SIG-M5 treated with dmso at 0.1 percent for 504 hours (cell line): ENCODE data around the gene PLEKHM3.
"Not testable (repeated sequence)": the region's sequence is repeated elsewhere in the genome, so short reads cannot be mapped to it uniquely, and the experiment has no call there.

Experiments used
- DNase-seq: peaks from one replicate; lab custom pipeline; 2025; ENCODE audit not compliant: unreplicated experiment; lab: John Stamatoyannopoulos, UW

The PLEKHM3 gene

DNA sequence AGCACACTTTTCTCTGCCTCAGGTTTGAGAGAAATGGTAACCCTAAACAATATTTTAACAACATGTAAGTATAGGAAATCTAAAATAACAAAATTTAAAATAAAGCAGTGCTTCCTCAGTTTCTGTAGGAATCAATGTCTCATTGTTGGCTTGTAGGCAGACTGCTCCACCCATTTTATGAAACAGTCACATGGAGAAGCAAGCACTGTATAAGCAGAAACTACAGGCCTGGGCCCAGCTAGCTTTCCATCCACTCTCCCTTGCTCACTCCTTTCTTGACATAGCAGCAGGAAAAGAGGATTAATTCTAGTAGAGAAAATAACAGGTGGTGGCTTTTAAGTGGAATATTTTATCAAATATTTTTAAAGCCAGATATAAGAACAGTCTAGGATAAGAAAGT lies 97.2 kb downstream of the PLEKHM3 start:
- no peak for DNase-seq

DNA sequence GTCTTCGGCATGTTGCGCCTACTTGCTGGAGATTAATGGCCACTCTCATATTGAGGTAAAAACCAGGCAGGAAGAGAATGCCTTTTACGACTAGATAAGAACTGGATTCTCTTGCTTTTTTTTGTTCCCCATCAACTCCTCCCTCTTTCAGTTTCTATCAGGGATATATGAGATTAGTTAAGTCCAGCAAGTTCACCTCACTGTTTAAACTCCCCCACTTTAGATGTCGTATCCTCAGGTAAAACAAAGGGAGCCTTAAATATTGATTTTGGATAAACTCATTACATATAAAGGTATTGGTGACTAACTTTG lies 98.4 kb downstream of the PLEKHM3 start:
- DNase-seq = no peak

DNA sequence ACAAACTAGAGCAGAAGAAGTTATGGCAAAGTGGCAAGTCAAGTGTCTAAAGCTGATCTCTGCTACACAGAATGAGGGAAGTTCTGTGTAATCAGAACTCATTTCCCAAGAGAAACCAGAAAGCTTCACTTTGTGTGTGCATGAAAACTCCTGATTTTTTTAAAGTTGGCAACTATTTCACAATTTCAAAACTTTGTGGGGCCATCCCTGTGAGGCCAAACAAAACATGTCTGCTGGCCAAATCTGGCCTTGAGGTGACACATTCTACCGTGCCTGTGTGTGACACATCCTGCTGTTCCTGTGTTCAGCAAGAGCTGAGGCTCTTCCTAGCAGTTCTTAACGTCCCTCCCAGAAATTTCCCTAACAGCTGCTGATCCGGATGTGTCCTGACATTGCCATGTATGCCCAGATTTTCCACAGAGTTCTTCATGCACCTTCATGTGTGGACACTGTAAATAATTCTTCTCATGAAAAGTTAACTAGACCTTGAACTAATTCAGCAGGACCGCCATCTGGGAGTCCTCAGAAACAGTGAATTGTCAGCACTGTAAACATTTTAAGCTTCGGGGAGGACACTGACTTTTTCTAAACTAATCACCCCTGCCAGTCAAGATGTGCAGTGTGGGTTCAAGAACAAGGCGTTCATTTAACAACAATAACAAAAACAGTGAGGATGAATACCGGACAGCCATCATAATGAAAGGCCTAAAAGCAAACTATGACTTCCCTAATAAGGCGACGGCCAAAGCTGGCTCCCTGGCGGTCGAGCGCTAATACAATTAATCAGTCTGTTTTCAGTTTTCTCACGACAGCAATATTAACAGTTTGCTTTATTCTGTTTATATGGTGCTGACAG lies 99.0 kb downstream of the PLEKHM3 start:
- no peak for DNase-seq

DNA sequence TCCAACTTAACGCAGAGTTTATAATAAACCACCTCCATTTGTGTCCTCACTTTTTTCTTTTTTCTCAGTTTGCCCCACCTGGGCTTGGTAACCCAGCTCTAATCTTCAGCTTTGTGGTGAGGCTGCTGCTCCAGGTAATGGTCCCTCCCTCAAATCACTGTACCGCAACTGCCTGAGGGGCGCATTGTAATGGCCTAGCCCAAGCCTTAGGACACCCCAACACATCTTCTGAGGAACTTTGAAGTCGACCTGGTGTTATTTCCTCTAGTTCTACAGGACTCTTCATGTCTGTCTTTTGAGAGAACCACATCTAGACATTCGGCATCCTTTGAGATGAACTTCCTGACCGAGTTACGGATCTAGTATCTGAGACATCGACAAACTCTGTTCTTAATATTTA lies 99.7 kb downstream of the PLEKHM3 start:
- DNase-seq = no peak

DNA sequence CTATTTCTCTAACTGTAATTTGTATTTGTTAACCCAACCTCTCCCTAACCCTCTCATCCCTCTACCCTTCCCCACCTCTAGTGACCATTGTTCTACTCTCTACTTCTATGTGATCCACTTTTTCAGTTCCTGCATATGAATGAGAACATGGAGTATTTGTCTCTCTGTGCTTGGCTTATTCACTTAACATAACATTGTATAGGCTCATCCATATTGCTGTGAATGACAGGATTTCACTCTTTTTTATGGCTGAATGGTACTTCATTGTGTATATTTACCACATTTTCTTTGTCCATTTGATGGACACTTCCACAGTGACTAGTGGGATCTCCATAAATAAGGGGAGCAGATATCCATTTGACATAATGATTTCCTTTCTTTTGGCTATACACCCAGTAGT lies 103.7 kb downstream of the PLEKHM3 start:
- no peak for DNase-seq

DNA sequence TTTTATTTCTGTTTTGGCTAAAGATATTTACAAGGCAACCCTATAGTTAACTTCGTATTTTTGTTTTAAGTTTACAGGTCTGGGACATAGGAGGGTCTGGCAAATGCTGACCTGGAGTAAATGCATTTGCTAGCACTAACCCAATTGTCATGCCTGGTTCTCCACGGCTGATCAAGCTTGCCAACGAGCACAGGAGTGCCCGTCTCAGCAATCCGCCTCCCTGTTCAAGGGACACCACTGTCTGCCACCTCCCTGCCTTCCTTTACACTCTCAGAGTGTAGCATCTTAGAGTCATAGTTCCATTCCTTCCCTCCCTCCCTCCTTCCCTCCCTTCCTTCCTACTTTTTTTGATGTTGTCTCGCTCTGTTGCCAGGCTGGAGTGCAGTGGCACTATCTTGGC lies 104.6 kb downstream of the PLEKHM3 start:
- DNase-seq = no peak

DNA sequence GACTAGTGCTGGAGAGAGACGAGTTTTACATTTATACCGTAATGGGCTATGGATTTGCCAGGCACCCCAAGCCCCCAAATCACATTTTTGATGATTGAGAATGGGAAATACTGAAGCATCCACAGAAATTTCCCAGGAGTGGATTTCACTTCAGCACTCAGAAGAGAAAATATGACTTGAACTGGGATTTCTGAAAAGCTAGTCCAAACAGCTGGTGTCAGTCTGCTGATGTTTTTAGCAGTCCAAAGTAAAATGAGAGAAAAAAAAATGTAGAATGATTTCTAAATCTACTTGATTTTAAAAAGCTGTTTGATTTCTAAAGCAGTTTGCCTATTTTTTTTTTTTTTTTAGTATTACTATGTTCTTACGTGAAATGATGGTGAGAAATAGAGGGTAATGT lies 105.0 kb downstream of the PLEKHM3 start:
- no peak for DNase-seq

DNA sequence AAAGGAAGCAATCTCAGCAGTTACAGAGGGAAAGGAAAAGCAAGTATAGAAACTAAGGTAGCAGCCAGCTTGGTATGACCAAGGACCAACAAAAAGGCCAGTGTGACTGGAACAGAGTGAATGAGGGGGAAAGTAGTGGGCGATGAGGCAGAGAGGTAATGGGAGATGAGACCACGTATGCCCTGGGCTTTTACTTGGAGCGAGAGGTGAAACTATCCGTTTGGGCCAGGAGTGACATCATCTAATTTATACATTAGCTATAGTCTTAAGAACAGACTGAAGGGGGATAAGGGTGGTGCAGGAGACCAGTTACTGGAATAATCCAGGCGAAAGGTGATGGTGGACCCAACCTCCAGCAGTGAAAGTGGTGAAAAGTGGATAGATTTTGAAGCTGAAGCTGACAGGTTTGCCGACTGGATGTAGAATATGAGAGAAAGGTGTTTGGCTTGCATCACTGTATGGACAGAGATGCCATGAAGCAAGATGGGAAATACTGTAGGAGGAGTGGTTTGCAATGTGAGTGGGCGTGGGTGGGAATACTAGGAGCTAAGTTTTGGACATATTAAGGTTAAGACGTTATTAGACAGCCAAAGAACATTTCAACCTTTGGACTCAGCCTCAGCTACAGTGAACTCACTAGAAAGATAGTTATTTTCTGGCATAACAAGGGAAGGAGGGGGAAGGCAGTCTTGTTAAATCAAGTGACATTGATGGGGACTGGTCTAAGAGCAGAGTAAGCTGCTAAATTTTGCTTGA lies 106.0 kb downstream of the PLEKHM3 start:
- no peak for DNase-seq

DNA sequence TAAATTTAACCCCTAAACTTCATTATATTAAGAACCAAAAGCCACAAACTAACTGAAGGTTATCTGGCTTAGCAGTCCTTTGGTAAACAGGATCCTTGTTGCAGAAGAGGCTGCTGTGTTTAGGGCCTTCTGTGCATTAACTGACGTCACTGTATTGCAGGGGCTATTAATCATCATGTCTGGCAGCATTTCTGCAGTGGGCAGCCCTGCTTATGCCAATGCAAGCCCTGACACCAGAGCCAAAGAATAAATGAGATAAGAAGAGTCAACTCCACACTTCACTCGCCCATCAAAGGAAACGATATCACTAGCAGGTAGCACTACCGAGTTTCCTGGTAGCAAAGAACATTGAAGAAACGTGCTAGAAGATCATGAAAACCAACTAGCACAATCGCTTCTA lies 110.6 kb downstream of the PLEKHM3 start:
- DNase-seq = no peak

DNA sequence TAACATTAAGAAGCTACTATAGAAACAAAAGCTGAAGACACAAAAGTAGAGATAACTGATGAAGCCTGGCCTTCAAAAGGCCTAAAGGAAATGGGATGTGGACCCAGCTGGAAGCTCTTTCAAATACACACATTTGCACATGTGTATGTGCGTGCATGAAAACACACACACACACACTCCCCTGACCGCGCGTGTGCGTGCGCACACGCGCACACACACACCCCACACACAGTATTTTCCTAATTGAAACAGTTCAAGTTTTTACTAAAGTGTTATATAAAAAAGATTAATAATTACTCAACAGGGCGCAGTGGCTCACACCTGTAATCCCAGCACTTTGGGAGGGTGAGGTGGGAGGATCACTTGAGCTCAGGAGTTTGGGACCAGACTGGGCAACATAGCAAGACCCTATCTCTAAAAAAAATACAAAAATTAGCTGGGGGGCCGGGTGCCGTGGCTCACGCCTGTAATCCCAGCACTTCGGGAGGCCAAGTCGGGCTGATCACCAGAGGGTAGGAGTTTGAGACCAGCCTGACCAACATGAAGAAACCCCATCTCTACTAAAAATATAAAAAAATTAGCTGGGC lies 111.5 kb downstream of the PLEKHM3 start:
- no peak for DNase-seq

DNA sequence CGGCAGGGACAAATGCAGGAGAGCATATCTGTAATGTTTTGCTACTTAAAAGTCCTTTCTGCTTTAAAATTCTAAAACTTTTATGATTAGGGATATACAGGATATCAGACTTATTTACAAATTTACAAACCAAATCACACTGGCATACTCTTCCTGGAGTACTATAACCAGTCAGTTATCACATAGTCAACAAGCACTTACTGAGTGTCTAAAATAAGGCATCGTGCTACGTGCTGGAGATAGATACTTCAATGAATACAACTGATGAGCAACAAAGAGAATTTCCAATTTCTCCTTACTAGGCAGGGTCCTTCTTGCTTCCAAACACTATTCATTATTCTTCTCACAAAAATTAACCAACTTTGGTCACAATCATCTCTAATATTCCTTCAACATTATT lies 113.5 kb downstream of the PLEKHM3 start:
- DNase-seq = no peak

DNA sequence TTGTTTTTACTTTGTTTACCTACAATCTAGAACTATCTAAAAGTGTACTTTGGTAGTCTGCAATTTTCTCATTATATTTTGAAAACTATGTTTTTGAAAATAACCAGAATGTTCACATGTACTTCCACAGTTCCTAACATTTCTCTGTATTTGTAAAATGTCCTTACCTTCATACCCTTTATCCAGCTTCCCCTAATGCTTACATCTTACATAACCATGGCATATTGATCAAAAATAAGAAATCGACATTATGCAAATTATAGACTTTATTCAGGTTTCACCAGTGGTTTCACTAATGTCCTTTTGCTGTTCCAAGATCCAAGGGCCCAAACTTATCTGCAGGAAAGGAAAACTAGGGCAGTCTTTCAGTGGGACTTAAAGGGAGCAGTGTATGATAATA lies 114.1 kb downstream of the PLEKHM3 start:
- no peak for DNase-seq

DNA sequence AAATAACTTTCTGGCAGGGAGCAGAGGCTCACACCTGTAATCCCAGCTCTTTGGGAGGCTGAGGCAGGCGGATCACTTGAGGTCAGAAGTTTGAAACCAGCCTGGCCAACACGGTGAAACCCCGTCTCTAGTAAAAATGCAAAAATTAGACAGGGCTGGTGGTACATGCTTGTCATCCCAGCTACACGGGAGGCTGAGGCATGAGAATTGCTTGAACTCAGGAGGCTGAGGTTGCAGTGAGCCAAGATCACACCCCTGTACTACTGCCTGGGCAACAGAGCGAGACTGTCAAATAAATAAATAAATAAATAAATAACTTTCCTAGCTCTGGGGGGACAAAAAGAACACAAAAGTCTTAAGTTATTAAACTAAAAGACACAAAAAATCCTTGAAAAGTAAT lies 118.8 kb downstream of the PLEKHM3 start:
- DNase-seq = not testable (repeated sequence)

DNA sequence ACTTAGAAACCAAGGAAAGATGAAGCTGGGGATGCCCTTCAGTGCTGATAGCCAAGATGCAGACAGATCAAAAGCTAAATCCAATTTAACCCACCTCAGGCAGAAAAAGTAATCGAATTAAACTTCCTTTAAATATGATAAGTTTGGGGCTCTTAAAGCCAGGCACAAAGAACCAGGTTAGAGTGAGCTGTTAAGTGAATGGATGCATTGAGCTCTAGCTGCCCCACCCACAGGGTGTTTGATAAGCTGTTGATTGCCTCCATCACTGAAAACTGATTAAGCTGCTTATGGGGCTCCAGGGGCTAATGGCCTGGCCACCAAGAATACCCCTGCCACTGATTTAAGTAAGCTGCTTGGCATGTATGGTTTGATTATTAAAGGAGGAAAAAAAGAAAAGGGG lies 119.8 kb downstream of the PLEKHM3 start:
- no peak for DNase-seq

DNA sequence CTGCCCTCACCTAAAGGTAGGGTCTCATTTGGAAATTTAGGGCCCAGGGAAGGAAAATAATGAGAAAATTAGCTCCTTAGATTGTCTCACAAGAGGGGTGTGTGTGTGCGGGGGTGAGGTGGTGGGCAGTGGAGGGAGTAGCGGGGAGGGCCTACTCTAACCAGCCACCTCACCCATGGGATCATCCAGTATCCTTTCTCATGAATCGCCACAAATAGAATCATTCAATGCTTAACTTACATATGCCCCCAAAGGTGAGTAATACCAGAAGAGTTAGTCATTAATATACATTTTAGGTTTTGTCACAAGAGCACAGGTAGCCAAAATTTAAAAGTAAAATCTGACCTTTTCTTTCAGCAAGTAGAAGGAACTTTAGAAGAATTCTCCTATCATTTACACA lies 122.1 kb downstream of the PLEKHM3 start:
- no peak for DNase-seq

DNA sequence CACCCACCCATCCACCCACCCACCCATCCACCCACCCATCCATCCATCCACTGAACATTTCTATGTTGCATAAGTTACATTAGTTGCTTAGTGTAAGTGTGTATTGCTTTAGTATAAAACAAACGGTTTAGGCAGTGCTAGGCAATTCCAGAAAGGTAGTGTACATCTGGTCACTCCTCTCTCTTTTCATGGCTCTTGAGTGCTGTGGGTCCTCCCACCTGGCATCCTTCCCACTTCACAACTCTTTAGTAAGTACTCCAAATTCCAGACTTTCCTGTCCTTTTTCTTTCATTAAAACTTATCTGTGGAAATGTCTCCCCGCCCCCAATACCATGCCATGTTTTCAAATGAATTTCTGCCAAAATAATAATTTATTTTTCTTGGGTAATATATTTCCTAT lies 122.5 kb downstream of the PLEKHM3 start:
- DNase-seq = no peak

DNA sequence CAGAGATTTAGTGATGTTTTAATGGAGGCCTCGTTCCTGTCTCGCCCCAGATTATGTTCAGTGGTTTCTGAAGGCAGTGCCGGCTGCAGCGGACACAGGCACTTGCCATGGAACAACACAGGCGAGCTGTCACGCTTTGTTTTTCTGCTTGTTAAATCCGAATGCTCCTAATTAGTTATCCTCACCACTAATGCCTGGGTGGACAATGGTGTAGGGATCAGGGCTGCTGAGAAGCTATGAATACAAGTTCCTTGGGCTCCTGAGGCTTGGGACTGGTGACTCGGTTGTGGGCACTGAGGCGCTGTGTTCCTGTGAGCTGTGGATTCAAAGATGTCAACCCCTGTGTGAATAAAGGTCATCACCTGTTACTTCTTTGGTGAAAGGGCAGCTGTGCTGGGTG lies 123.5 kb downstream of the PLEKHM3 start:
- no peak for DNase-seq

DNA sequence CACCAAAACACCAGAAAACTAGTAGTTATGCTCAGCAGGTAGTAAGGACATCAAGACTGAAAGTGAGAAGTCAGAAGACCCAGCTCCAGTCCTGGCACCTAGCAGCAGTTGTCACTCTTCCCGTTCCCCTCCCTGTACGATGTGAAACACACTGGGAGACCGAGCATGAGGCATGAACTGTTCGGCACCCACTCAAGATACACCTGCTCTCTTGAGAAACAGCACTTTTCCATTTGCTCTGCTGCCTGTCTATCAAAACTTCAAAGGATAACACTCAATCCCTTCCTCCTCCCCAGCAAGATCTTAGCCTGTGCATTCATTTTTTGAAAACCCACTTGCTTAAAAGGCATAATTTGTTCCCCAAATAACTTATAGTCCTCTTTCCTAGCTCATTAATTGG lies 123.9 kb downstream of the PLEKHM3 start:
- no peak for DNase-seq

DNA sequence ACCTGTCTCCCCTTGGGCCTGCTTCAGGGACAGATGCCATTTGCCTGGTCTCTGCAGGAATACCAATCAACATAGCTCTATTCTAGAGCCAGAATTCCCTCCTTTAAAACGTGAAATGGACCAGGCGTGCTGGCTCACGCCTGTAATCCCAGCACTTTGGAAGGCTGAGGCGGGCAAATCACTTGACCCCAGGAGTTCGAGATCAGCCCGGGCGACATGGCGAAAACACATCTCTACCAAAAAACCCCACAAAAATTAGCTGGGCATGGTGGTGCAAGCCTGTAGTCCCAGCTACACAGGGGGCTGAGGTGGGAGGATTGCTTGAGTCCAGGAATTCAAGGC lies 127.0 kb downstream of the PLEKHM3 start:
- DNase-seq = no peak

DNA sequence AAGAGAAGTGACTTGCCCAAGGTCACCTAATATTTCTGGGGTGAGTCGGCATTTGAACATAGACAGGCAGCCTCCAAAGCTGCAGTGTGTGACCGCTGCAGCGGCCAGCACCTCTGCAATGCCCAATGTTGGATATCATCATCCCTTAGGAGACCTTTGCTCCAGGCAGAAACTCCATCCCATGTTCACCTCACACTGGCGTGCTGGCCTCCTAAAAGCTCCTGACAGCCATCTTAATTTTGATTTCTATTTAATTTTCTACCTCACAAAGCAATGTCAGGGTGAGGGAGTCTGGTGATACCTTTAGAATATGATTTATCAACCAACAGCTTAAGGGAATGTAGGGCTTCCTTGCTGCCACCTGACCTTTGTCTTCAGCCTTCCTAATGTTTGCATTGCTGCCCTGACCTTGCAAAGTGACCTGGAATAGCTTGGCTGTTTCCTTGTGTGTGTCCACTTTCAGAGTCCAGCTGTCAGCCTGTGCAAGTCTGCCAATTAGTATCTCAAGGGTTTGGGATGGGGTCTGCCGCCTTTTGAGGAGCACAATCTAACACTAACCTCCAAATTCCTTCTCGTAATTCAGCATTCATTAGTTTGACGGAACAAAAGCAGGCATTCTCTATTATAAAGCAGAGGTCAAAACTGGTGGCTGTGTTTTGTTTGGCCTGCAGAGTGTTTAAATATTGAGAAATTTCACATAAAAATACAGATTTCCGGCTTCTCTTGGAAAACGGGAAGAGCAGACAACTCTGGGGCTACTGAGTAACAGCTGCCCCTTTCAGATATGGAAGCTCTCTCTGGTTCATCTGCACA lies 127.6 kb downstream of the PLEKHM3 start:
- DNase-seq = no peak

DNA sequence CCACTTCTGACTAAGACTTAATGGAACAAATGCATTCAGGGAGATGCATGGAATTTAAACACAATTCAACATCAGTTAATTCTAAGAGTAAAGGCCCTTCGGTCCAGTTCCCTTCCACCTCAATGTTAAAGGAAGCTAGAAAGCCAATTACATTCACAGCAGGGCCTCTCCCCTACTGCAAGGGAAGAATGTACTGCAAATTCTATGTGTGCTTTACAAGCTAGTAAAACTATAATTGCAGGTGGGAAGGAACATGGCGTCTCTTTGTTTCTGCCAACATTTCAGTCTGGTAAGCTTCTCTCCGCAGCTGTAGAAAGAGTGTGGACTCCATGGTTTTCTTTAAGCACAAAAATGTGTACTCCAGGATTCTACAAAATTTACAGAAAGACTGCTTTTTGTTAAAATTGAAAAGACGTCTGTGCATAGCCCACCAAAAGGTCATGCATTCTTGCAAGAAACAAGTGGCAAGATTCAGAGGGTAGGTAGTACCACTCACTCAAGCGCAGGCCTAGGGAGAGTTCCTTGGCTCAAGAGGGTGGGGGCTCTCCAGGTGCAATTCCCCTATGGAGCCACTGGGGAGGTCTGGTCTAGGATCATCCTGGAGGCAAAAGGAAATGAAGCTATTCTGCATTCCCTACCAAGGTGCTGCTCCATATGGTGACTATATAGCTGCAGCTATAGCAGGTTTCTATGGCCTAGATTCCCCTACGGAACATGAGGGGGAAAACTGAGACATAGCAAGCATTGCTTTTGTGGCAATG lies 128.6 kb downstream of the PLEKHM3 start:
- no peak for DNase-seq
